ENCODE results near the gene NFILZ.

- TF ChIP-seq POLR2A (IDR thresholded peaks at IDR 0.05; ENCODE audit: low read length) (no peak), GATA1 (IDR thresholded peaks at IDR 0.05; ENCODE audit: low read depth, low read length) (no peak)
Measured at GRCh38 chr19:8612807-8613171, 17.6 kb upstream of the NFILZ start.
